GM23338 (cell line): Measurements from ENCODE around the gene CNST. TPM values are rescaled to one million over a fixed set of nuclear protein-coding genes. Genes with fewer than 3 reads are reported as not detected.

Experiments
- ATAC-seq: fragments of 200-7000 bp; cut with Tn5 transposase; 3 replicates; pipeline ENCODE4 v1.9.1; 2020
- DNase-seq: peaks from one replicate; pipeline ENCODE4 v3.0.0-alpha.2; 2015; ENCODE audit warnings: low spot score
- H2AFZ ChIP-seq: fragments of 200-600 bp; sonication (generic); 2 replicates; pipeline ENCODE4 v1.8.0; 2016; ENCODE audit warnings: antibody characterized with exemption, mild to moderate bottlenecking, moderate library complexity
- H3F3A ChIP-seq: fragments of 200-600 bp; sonication (generic); replicated peaks from 2 replicates; pipeline ENCODE4 v1.8.0; 2017; ENCODE audit warnings: antibody characterized with exemption, mixed run types, low read depth
- H3K27ac ChIP-seq: fragments of 200-600 bp; sonication (generic); 2 replicates; pipeline ENCODE4 v1.6.1; 2016; ENCODE audit warnings: low read depth
- H3K27me3 ChIP-seq: fragments of 200-600 bp; sonication (generic); 2 replicates; pipeline ENCODE4 v1.8.0; 2016; ENCODE audit warnings: mild to moderate bottlenecking, mixed run types, moderate library complexity; ENCODE audit not compliant: insufficient read depth
- H3K36me3 ChIP-seq: fragments of 200-600 bp; sonication (generic); 2 replicates; pipeline ENCODE4 v1.8.0; 2016; ENCODE audit warnings: mild to moderate bottlenecking; ENCODE audit not compliant: insufficient read depth
- H3K4me1 ChIP-seq: fragments of 200-600 bp; sonication (generic); 2 replicates; pipeline ENCODE4 v1.8.0; 2016; ENCODE audit warnings: mild to moderate bottlenecking, moderate library complexity; ENCODE audit not compliant: insufficient read depth
- H3K4me2 ChIP-seq: fragments of 200-600 bp; sonication (generic); 2 replicates; pipeline ENCODE4 v1.7.1; 2017; ENCODE audit warnings: mixed run types
- H3K4me3 ChIP-seq: fragments of 200-600 bp; sonication (generic); 2 replicates; pipeline ENCODE4 v1.6.1; 2016; ENCODE audit warnings: mixed run types
- H3K79me2 ChIP-seq: fragments of 200-600 bp; sonication (generic); replicated peaks from 2 replicates; pipeline ENCODE4 v1.8.0; 2017; ENCODE audit warnings: mild to moderate bottlenecking; ENCODE audit not compliant: insufficient read depth
- H3K9me2 ChIP-seq: fragments of 200-600 bp; sonication (generic); 2 replicates; pipeline ENCODE4 v1.8.0; 2017; ENCODE audit not compliant: insufficient read depth
- H4K20me1 ChIP-seq: fragments of 200-600 bp; sonication (generic); replicated peaks from 2 replicates; pipeline ENCODE4 v1.8.0; 2017; ENCODE audit warnings: mild to moderate bottlenecking; ENCODE audit not compliant: insufficient read depth
- H3K27ac Mint-ChIP-seq: 2 replicates; pipeline ENCODE4 v1.8.0; 2020; ENCODE audit warnings: inconsistent platforms, mild to moderate bottlenecking, moderate library complexity, mixed read lengths
- H3K27me3 Mint-ChIP-seq: 3 replicates; pipeline ENCODE4 v1.8.0; 2022; ENCODE audit warnings: low read depth, mild to moderate bottlenecking, moderate library complexity, mixed read lengths, inconsistent platforms; ENCODE audit not compliant: insufficient read depth, poor library complexity
- H3K36me3 Mint-ChIP-seq: 3 replicates; pipeline ENCODE4 v1.8.0; 2021; ENCODE audit warnings: low read depth, mild to moderate bottlenecking, inconsistent platforms, moderate library complexity, mixed read lengths
- H3K4me1 Mint-ChIP-seq: 3 replicates; pipeline ENCODE4 v1.8.0; 2020; ENCODE audit warnings: mild to moderate bottlenecking, inconsistent platforms, mixed read lengths
- H3K4me3 Mint-ChIP-seq: 3 replicates; pipeline ENCODE4 v1.8.0; 2021; ENCODE audit warnings: moderate library complexity, mild to moderate bottlenecking, inconsistent platforms, mixed read lengths
- H3K9me3 Mint-ChIP-seq: 3 replicates; pipeline ENCODE4 v1.8.0; 2020; ENCODE audit warnings: moderate library complexity, mild to moderate bottlenecking, inconsistent platforms, mixed read lengths
- CREB1 ChIP-seq: fragments of 250-450 bp; sonication (Bioruptor Pico); IDR thresholded peaks from 2 replicates; pipeline ENCODE4 v1.5.0; 2020; ENCODE audit warnings: low read depth, mild to moderate bottlenecking, moderate library complexity
- EZH2 ChIP-seq: fragments of 200-600 bp; sonication (generic); IDR thresholded peaks from one replicate; pipeline ENCODE4 v1.8.0; 2017; ENCODE audit warnings: antibody characterized with exemption, mild to moderate bottlenecking, low read depth; ENCODE audit not compliant: unreplicated experiment
- EZH2phosphoT487 ChIP-seq: fragments of 200-600 bp; sonication (generic); IDR thresholded peaks from one replicate; pipeline ENCODE4 v1.8.1; 2018; ENCODE audit warnings: antibody characterized with exemption; ENCODE audit not compliant: unreplicated experiment
- JUNB ChIP-seq: IDR thresholded peaks from one replicate; pipeline ENCODE4 v1.6.1; 2016; ENCODE audit warnings: antibody characterized with exemption; ENCODE audit not compliant: unreplicated experiment
- NANOG ChIP-seq: IDR thresholded peaks from 2 replicates; pipeline ENCODE4 v1.6.1; 2016; ENCODE audit warnings: antibody characterized with exemption, borderline replicate concordance
- POLR2AphosphoS5 ChIP-seq: IDR thresholded peaks from 2 replicates; pipeline ENCODE4 v1.6.1; 2016; ENCODE audit warnings: antibody characterized with exemption, low read depth
- STAT1 ChIP-seq: IDR thresholded peaks from one replicate; pipeline ENCODE4 v1.6.1; 2016; ENCODE audit warnings: antibody characterized with exemption; ENCODE audit not compliant: unreplicated experiment
- ZNF114 ChIP-seq: fragments of 250-450 bp; sonication (Bioruptor Pico); IDR thresholded peaks from 2 replicates; pipeline ENCODE4 v1.5.0; 2020; ENCODE audit warnings: mild to moderate bottlenecking, moderate library complexity
- ZNF331 ChIP-seq: fragments of 250-450 bp; sonication (Bioruptor Pico); IDR thresholded peaks from 2 replicates; pipeline ENCODE4 v1.5.0; 2020; ENCODE audit warnings: low read depth, mild to moderate bottlenecking, moderate library complexity
- polyA plus RNA-seq: library from polyadenylated mRNA; unstranded; fragments of >200 nt; fragmentation: Nextera tagmentation; extraction: Ambion mirVana; gene quantifications from 2 replicates; pipeline ENCODE4 v1.2.1, GENCODE V29; 2016
- total RNA-seq: library from RNA; depleted of rRNA; stranded (reverse); fragments of >200 nt; shearing (Covaris generic); gene quantifications from 2 replicates; pipeline ENCODE4 v1.2.3, GENCODE V29; 2014
- TF ChIP-seq, protein P1 (sequence below): IDR thresholded peaks from one replicate; pipeline ENCODE4 v1.6.1; 2018; ENCODE audit warnings: antibody characterized with exemption; ENCODE audit not compliant: unreplicated experiment
- TF ChIP-seq, protein P2 (sequence below): fragments of 250-450 bp; sonication (Bioruptor Pico); IDR thresholded peaks from 2 replicates; pipeline ENCODE4 v1.5.0; 2020; ENCODE audit warnings: mild to moderate bottlenecking, moderate library complexity
- TF ChIP-seq, protein P3 (sequence below), 2 experiments: fragments of 200-600 bp in 1 of 2; sonication (generic) in 1 of 2; conservative IDR thresholded peaks; 2 replicates each; pipeline versions ENCODE4 v1.5.1 to v1.6.1; 2016 to 2017; ENCODE audit warnings: antibody characterized with exemption in 2 of 2, low read depth in 2 of 2, mild to moderate bottlenecking in 2 of 2, moderate library complexity in 1 of 2
- TF ChIP-seq, protein P4 (sequence below): IDR thresholded peaks from 2 replicates; pipeline ENCODE4 v1.6.1; 2016; ENCODE audit warnings: antibody characterized with exemption

CNST gene
- total and polyA plus RNA-seq, 2 experiments from 2014 or later: 8.1 to 17.6 TPM

DNA sequence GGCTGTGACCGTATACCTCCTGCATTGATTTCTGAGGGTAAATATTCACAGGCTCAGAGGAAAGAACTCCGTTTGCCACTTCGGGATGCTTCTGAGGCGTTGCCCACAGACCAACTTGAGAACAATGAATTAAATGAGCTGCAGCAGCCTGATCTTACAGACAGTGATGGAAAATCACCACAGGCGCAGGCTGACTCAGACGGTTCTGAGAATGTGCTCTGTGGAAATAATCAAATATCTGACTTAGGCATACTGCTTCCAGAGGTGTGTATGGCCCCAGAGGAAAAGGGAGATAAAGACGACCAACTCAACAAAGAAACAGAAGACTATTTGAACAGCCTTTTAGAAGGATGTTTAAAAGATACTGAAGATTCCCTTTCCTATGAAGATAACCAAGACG, 81.3 kb downstream of the CNST start:
- peak; percentile 22 for DNase-seq
- peaks cover 5% of the 10 kb centered on the region; the same call in 2 of the 3 replicates for H3K9me3 Mint-ChIP-seq
- H3K27ac Mint-ChIP-seq: peak overlapping the region; percentile 77
- no peaks in the 10 kb centered on the region for H3K9me2 ChIP-seq
- H3K4me2 ChIP-seq: peak overlapping the region; percentile 42
- H3F3A ChIP-seq: peaks cover 6% of the 10 kb centered on the region; the same call in 1 of the 2 replicates
- peak overlapping the region; percentile 29; the same call in 2 of the 3 replicates for H3K4me3 Mint-ChIP-seq
- peaks cover 12% of the 10 kb centered on the region; the same call in 1 of the 2 replicates for H3K79me2 ChIP-seq
- H3K4me3 ChIP-seq: peak overlapping the region; percentile 27; the same call in 1 of the 2 replicates
- H3K27ac ChIP-seq: peak overlapping the region; percentile 61; the same call in 1 of the 2 replicates
- no peaks in the 10 kb centered on the region for H3K36me3 ChIP-seq
- H4K20me1 ChIP-seq: no peaks in the 10 kb centered on the region
- ATAC-seq: peak; percentile 18; the same call in 2 of the 3 replicates
- H2AFZ ChIP-seq: no peak overlapping the region
- peaks cover 23% of the 10 kb centered on the region for H3K4me1 Mint-ChIP-seq
- no peaks in the 10 kb centered on the region for H3K27me3 ChIP-seq
- H3K4me1 ChIP-seq: peaks cover 39% of the 10 kb centered on the region
- TF ChIP-seq, protein P1, sequence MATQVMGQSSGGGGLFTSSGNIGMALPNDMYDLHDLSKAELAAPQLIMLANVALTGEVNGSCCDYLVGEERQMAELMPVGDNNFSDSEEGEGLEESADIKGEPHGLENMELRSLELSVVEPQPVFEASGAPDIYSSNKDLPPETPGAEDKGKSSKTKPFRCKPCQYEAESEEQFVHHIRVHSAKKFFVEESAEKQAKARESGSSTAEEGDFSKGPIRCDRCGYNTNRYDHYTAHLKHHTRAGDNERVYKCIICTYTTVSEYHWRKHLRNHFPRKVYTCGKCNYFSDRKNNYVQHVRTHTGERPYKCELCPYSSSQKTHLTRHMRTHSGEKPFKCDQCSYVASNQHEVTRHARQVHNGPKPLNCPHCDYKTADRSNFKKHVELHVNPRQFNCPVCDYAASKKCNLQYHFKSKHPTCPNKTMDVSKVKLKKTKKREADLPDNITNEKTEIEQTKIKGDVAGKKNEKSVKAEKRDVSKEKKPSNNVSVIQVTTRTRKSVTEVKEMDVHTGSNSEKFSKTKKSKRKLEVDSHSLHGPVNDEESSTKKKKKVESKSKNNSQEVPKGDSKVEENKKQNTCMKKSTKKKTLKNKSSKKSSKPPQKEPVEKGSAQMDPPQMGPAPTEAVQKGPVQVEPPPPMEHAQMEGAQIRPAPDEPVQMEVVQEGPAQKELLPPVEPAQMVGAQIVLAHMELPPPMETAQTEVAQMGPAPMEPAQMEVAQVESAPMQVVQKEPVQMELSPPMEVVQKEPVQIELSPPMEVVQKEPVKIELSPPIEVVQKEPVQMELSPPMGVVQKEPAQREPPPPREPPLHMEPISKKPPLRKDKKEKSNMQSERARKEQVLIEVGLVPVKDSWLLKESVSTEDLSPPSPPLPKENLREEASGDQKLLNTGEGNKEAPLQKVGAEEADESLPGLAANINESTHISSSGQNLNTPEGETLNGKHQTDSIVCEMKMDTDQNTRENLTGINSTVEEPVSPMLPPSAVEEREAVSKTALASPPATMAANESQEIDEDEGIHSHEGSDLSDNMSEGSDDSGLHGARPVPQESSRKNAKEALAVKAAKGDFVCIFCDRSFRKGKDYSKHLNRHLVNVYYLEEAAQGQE: no peak
- no peak for TF ChIP-seq STAT1
- no peak for TF ChIP-seq CREB1 (CRISPR knock-in tag)
- TF ChIP-seq, protein P2, sequence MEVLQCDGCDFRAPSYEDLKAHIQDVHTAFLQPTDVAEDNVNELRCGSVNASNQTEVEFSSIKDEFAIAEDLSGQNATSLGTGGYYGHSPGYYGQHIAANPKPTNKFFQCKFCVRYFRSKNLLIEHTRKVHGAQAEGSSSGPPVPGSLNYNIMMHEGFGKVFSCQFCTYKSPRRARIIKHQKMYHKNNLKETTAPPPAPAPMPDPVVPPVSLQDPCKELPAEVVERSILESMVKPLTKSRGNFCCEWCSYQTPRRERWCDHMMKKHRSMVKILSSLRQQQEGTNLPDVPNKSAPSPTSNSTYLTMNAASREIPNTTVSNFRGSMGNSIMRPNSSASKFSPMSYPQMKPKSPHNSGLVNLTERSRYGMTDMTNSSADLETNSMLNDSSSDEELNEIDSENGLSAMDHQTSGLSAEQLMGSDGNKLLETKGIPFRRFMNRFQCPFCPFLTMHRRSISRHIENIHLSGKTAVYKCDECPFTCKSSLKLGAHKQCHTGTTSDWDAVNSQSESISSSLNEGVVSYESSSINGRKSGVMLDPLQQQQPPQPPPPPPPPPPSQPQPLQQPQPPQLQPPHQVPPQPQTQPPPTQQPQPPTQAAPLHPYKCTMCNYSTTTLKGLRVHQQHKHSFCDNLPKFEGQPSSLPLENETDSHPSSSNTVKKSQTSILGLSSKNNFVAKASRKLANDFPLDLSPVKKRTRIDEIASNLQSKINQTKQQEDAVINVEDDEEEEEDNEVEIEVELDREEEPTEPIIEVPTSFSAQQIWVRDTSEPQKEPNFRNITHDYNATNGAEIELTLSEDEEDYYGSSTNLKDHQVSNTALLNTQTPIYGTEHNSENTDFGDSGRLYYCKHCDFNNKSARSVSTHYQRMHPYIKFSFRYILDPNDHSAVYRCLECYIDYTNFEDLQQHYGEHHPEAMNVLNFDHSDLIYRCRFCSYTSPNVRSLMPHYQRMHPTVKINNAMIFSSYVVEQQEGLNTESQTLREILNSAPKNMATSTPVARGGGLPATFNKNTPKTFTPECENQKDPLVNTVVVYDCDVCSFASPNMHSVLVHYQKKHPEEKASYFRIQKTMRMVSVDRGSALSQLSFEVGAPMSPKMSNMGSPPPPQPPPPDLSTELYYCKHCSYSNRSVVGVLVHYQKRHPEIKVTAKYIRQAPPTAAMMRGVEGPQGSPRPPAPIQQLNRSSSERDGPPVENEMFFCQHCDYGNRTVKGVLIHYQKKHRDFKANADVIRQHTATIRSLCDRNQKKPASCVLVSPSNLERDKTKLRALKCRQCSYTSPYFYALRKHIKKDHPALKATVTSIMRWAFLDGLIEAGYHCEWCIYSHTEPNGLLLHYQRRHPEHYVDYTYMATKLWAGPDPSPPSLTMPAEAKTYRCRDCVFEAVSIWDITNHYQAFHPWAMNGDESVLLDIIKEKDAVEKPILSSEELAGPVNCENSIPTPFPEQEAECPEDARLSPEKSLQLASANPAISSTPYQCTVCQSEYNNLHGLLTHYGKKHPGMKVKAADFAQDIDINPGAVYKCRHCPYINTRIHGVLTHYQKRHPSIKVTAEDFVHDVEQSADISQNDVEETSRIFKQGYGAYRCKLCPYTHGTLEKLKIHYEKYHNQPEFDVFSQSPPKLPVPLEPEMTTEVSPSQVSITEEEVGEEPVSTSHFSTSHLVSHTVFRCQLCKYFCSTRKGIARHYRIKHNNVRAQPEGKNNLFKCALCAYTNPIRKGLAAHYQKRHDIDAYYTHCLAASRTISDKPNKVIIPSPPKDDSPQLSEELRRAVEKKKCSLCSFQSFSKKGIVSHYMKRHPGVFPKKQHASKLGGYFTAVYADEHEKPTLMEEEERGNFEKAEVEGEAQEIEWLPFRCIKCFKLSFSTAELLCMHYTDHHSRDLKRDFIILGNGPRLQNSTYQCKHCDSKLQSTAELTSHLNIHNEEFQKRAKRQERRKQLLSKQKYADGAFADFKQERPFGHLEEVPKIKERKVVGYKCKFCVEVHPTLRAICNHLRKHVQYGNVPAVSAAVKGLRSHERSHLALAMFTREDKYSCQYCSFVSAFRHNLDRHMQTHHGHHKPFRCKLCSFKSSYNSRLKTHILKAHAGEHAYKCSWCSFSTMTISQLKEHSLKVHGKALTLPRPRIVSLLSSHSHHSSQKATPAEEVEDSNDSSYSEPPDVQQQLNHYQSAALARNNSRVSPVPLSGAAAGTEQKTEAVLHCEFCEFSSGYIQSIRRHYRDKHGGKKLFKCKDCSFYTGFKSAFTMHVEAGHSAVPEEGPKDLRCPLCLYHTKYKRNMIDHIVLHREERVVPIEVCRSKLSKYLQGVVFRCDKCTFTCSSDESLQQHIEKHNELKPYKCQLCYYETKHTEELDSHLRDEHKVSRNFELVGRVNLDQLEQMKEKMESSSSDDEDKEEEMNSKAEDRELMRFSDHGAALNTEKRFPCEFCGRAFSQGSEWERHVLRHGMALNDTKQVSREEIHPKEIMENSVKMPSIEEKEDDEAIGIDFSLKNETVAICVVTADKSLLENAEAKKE (CRISPR knock-in tag): no peak
- TF ChIP-seq EZH2: no peak
- TF ChIP-seq ZNF331 (CRISPR knock-in tag): no peak
- TF ChIP-seq JUNB: no peak
- TF ChIP-seq, protein P3, sequence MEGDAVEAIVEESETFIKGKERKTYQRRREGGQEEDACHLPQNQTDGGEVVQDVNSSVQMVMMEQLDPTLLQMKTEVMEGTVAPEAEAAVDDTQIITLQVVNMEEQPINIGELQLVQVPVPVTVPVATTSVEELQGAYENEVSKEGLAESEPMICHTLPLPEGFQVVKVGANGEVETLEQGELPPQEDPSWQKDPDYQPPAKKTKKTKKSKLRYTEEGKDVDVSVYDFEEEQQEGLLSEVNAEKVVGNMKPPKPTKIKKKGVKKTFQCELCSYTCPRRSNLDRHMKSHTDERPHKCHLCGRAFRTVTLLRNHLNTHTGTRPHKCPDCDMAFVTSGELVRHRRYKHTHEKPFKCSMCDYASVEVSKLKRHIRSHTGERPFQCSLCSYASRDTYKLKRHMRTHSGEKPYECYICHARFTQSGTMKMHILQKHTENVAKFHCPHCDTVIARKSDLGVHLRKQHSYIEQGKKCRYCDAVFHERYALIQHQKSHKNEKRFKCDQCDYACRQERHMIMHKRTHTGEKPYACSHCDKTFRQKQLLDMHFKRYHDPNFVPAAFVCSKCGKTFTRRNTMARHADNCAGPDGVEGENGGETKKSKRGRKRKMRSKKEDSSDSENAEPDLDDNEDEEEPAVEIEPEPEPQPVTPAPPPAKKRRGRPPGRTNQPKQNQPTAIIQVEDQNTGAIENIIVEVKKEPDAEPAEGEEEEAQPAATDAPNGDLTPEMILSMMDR (conservative IDR thresholded peaks at IDR 0.05; ENCODE audit: low read depth in 2 of 2): no peak
- TF ChIP-seq ZNF114 (CRISPR knock-in tag): no peak
- TF ChIP-seq, protein P4, sequence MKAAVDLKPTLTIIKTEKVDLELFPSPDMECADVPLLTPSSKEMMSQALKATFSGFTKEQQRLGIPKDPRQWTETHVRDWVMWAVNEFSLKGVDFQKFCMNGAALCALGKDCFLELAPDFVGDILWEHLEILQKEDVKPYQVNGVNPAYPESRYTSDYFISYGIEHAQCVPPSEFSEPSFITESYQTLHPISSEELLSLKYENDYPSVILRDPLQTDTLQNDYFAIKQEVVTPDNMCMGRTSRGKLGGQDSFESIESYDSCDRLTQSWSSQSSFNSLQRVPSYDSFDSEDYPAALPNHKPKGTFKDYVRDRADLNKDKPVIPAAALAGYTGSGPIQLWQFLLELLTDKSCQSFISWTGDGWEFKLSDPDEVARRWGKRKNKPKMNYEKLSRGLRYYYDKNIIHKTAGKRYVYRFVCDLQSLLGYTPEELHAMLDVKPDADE: no peak
- no peak for TF ChIP-seq EZH2phosphoT487
- no peak for TF ChIP-seq NANOG
- TF ChIP-seq POLR2AphosphoS5: no peak
- peaks cover 10% of the 10 kb centered on the region for H3K27me3 Mint-ChIP-seq
- peaks cover 32% of the 10 kb centered on the region for H3K36me3 Mint-ChIP-seq
